Endometrium (tissue), 2 donors: ENCODE data around the gene CTDSP2.
"Not testable (repeated sequence)": the region's sequence is repeated elsewhere in the genome, so short reads cannot be mapped to it uniquely, and the experiment has no call there.

ENCODE experiments used
- FAIRE-seq: peaks from 2 replicates; lab custom pipeline; 2012; peaks lifted over from hg19 to GRCh38; lab: Jason Lieb, UNC
- donor health status: control.
- donor health status: control.

Gene CTDSP2, protein sequence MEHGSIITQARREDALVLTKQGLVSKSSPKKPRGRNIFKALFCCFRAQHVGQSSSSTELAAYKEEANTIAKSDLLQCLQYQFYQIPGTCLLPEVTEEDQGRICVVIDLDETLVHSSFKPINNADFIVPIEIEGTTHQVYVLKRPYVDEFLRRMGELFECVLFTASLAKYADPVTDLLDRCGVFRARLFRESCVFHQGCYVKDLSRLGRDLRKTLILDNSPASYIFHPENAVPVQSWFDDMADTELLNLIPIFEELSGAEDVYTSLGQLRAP

DNA sequence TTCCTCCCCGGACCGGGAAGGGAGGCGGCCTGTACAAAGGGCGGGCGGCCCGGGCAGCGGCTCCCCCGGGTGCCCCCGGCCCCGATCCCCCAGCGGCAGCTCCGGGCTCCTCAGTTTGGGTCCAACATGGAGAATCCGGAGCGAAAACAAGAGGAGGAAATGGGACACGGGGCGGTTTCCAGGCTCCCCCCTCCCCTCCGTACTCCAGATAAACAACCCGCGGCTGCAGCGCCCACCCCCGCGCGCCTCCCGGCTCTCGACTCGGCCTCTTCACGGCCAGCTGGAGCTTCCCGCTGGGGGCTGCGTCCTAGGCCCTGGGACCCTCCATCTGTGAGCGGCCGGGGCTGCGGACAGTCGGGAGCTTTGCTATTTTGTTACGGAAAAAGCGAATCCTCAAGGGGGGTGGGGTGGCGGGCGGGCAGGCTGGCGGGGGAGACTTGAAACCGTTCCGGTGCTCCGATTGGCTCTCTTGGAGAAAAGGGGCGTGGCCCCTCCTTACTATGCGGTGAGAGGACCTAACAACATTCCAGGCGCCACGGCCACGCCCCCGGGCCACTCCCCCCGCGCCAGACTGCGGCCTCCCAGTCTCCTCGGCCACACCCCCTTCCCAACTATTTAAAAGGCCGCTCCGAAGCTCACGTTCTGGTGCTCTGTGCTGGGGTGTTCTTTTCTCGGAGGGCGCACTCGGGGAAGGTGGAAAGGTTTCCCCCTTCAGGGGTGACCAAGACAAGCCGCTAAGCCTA lies at the start of gene CTDSP2:
Gene CTDSP2, minus strand, starts transcription at position 153 of the 743 bp plus-strand sequence. CDS start 294 bp downstream, outside the sequence.
- FAIRE-seq = peak; percentile 45

DNA sequence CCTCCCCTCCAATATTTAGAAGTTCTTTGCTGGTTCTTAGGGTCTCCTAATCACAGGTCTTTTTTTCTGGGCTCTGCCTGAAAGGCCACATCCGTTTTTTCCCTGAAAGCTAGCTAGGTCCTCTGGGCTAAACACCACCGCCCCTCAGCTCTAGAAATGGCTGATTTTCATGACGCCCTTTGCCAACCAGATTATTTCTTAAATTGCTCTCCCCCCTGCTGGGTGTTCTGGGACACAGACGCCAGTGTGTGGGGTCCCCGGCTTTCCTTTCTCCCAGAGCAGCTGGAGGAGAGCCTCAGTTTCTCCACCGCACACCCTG lies 49.5 kb upstream of the CTDSP2 start:
- no peak for FAIRE-seq

DNA sequence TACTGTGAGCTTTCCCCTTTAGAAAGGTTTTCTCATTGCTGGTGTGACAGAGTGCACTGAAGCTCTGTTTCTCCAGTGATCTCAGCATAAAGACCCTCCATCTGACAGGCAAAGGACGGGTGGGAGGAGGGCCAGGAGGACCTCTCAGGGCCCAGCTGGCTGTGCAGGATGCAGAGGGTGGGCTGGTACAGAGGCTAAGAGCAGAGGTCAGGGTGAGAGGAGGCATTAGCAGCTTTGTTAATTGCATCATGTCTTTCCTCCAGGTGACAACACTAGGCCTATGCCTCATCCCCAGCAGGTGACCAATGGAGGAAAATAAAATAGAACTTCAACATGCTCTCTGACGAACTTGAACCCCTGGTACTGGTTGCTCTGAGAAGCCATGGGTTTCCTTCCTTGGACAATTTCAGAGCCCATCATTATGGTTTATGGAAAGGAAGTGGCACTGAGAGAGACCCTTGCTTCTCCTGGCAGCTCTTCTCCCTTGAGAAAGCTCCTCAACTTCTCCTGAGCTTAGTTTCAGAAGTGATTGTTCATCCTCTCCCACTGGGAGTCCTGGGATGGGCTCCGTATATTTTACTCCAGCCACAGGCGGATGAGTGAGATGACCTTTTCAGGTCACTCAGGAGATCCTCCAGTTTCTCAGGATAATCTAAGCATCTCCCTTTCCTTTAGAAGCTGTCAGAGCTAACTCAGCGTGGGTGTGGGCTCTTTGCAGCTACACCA lies 49.0 kb upstream of the CTDSP2 start:
- FAIRE-seq = no peak

DNA sequence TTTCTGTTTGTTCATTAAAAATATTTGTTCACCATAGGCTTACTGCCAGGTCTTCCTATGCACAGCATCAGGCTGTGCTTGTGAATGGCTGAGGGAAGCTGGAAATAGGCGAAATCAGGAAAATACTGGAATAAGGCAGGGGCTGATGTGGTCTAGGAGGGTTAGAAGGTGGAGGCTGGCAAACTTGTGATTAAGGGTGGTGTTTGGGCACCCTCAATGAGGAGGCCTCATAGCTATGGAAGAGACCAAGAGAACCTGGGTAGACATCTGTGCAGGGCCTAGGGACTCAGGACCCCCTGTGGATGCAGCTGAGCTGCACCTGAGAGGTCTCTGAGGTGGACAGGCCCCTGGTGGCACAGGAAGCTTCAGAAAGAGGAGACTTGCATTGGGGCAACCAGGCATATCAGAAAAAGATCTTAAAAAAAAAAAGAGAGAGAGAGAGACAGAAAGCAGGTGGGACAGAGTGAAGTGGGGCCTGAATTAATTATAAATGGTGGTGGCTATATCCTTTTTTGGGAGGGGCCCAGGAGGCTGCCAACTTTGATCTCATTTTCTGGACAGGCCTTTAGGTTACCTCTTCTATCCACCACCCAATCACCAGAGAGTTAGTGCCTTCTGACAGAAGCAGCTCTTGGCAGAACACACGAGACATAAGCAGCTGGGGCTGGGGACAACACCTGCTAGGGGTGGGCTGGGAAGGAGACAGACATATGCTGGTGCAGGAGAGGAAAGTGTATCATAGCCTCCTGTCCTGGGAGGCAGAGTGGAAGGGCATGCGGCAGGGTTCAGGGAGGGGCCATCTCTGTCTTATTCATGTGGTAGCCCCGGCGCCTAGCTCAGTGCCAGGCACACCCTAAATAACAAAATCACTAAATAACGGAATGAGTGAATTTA lies 48.1 kb upstream of the CTDSP2 start:
- no peak for FAIRE-seq

DNA sequence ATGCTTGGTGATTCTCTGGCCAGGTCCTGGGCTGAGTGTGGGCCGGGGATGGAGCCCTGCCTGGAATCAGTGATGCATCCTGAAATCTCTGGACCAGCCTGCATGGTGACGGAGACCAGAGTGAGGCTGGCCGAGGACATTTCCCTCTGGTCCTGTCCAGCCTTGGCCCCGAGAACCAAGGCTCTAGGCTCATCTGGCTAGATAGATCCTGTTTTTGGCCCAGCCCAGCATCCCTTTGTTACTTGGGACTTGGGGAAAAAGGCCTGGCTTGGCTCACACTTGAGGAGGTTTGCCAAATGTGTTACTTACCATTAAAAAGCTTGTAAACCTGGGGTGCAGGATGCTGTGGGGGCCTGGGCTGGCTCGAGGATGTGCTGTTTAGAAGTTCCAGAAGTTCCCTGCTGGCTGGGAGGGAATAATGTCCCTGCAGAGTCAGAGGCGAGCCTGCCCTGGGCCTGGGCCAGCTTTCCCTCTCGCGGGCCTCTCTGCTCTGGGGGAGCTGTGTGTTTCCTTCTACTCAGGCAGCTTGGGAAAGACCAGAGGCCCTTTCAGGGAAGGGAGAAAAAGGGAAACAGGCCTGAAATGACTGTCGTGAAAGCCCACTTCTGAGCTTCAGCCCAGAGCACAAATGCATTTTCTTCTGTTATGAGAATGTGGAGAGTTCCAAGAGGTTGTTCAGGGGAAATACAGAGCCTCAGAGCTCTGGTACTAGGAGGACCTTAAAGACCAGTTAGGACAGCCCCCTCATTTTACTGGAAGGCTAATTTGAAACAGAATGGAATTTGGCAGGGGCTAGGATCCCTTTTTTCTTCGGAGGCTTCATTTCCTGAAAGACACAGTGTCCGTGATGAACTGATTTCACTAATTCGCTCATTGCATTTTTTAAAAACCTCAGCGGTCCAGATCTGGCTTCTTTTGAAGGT lies 47.2 kb upstream of the CTDSP2 start:
- FAIRE-seq = peak; percentile 78

DNA sequence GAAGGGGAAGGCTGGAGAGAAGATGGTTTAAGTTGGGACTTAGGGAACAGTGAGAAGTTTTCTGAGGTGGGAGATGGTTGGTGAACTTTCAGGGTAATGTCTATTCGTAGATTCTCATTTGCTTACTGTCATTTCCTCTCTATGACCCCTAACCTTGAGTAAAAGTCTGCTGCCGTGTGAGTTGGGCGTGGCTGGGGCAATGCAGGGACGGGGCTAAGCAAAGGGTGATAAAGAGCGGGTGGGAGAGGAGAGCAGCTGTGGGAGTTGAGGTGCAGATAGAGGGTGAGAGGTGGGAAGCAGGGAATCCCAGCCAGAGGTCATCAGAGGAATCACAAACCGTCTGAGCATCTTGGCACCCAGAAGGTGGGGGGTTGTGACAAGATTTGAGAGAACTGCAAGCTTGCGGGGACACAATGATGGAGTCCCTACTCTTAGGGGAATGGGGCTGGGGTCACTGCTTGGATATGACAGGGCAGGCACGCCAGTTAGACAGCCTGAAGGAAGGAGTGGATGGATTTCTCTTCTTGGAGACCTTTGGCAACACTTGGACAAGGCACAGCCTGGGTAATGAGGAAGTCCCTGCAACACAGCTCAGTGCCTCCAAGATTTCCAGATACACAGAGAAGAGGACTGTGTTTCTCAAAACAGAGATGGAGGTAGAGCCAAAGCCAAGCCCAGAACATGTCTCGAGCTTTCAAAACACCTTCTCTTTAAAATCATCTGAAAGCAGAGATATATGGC lies 45.9 kb upstream of the CTDSP2 start:
- FAIRE-seq = no peak

DNA sequence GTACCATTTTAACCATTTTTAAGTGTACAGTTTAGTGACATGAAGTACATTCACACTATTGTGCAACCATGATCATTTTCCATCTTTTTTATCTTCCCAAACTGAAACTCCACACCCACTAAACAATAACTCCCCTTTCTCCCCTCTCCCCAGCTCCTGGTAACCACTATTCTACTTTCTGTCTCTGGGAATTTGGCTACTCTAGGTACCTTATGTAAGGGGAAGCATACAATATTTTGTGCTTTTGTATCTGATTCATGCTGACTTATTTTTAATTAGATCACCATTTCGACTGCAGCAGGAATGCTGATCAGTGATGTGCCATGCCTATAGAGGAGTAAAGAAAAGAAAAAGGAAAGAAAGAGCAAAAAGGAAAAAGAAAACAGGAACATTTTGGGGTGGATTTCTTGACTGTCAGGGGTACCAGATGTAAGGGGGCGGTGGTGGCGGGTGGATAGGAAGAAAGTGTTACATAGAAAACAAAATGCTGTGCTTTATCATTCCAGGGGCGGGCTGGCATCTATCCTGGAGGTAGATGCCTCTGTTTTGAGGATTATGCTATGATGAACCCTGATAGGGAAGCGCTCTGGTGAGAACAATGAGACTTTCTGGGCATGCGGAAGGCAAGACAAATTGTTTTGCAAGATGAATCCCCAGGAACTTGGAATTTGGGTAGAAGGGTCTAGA lies 45.2 kb upstream of the CTDSP2 start:
- FAIRE-seq = no peak

DNA sequence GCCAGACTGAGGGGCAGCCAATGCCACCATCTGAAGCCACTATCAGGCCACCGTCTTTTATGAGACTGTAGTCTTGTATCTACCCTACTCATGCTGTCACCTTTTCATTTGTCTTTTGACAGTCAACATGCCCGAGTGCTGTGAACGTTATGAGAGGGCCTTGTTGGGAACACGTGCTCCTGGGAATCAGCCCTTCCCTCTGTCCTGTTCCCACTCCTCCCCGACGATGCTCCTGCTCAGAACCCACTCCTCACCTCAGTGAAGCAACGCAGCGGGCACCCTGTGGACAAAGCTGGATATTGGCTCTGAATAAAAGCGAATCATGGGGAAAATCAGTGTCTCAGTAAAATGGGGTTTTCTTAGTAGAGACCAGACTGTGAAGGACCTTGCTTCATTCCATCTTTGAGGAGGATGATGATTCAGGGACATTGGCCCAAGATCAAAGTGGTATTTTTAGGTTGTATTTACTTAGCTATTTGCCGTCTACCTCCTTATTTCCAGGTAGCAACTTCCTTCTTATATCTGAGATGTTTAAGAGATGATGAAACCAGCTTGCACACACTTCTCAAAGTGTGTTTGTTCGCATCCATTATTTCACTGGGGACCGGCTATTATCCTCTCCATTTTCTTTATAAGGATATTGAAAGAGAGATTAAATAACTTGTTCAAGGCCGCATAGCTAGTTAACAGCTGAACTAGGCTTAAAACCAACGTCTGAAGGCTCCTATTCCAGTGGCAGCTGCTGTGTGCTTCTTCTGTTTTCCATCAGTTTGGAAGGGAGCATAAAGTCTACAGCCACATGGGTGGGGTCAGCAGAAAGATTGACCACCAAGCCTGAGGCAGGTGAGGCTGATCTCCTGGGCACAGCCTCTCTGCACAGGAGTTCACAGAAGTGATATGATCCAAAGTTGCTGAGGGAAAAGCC lies 43.9 kb upstream of the CTDSP2 start:
- FAIRE-seq = no peak

DNA sequence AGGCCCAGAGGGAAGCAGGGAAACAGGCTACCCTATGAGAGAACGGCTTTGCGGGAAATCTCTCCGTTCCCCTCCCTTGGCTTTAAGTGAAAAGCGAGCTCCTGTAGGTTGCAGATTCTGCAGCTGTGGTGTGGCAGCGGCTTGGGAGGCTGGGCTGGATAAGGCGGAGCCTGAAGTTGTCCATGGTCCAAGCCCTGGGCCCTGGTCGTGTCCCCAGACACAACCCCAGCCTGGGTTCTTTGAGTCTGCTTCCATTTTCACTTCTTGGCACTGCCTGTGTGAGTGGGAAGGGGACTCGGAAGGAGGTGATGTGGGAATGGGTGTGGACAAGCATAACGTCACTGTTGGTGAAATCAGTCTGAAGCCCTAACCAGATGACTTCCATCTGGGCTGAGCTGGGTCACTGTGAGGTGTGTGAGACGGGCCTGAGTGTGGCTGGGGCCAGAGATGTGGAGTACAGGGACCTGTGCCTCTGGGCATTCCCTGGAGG lies 43.0 kb upstream of the CTDSP2 start:
- FAIRE-seq = no peak

DNA sequence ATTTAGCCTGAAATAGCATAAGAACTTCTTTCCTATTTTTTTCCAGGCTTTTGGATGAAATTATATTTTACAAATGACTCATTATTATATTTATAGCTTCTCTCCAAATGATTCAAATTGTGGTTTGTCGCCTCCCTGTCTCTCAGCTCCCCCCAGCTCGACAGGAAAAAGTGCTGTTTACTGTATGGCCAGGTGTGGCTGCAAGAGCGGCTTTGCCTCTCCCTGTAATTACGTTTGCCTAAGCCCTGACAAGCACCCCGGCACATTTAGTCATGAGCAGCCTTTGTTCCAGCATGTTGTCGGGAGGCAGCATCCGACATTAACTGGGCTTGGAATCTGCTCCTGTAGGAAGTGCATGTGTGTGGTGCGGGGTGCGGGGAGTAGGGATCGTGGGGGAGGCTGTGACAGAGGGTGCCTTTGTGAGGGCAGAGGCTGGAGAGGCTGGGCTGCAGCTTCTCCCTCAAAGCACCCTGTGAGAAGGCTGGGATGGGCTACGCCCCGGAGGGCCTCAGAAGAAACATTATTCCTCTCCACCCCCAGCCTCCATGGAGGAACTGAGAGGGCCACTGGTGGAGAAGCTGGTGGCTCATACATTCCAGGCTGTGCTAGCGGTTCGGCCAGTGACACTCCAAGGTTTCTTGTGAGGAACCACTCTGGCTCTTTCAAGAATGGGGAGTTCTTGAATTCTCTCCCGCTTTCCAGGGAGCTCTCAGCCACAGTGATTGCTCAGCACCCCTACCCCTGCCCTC lies 42.1 kb upstream of the CTDSP2 start:
- FAIRE-seq = no peak

DNA sequence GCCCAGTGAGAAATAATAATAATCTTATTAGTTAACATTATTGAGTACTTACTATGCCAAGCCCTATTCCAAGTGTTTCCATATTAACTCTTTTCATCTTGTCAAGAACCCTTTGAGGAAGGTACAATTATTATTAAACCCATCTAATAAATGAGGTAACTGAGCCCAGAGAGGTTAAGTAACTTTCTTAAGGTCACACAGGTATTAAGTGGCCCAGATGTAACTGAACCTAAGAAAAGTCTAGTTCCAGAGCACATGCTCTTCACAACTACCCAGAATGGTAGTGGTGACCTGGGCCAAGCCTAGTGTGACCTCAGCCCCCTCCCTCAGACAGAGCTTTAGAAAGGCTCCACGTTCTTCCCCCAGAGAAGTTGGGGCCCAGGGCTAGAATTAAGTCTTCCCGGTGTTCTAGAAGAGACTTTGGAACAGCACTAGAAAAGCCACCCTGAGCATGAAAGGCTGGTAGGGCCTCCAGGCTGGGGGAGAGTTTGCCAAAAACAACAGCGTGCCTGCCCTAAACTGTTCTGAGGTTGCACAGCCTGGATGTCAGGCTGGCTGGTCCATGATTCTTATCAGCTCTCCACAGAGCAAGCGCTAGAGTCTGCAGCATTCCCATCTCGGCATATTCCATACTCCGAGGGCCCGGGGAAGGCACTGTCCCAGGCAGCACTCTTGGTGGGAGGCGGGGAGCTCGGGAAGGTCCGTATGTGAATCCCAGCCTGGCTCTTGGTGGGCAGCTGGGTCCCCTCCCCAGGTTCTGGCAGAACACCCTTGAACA lies 41.3 kb upstream of the CTDSP2 start:
- FAIRE-seq = no peak

DNA sequence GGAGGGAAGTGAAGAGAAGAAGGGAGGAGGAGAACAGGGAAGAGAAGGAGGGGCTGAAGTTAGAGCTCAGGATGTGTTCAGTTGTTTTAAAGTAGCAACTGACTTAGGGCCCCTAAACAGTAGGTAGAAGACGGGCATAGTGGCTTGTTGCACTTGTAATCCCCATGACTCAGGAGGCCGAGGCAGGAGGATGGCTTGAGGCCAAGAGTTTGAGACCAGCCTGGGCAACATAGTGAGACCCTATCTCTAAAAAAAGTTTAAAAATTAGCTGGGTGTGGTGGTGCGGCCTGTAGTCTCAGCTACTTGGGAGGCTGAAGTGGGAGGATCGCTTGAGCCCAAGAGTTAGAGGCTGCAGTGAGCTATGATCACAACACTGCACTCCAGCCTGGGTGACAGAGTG lies 40.4 kb upstream of the CTDSP2 start:
- FAIRE-seq = not testable (repeated sequence)

DNA sequence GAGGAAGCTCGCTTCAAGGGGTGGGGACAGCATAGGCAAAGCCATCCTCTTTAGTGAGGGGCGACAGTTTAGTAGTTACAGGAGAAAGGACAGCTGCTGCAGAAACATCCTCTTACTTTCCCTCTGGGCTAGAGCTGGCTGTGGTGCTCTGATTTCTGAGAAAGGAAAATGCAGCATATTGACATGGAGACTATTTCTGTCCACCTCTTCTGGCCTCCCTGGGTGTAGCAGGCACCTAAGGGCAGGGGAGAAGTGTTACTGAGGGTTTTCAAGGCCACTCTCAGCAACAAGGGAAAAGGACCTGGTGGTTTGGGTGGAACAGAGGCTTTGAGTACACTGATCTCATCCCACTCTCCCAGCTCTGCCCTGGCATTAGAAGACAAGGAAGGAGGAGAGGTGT lies 40.0 kb upstream of the CTDSP2 start:
- no peak for FAIRE-seq

DNA sequence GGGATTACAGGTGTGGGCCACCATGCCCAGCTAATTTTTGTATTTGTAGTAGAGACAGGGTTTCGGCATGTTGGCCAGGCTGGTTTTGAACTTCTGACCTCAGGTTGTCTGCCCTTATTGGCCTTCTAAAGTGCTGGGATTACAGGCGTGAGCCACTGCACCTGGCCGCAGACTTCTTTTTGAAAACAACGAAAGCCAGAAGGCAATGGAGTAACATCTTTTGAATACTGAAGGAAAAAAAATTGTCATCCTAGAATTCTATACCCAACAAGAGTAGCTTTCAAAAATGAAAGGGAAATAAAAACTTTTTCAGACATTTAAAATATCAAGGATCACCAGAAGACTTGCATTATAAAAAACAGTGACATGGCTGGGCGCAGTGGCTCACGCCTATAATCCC lies 38.7 kb upstream of the CTDSP2 start:
- FAIRE-seq = no peak

DNA sequence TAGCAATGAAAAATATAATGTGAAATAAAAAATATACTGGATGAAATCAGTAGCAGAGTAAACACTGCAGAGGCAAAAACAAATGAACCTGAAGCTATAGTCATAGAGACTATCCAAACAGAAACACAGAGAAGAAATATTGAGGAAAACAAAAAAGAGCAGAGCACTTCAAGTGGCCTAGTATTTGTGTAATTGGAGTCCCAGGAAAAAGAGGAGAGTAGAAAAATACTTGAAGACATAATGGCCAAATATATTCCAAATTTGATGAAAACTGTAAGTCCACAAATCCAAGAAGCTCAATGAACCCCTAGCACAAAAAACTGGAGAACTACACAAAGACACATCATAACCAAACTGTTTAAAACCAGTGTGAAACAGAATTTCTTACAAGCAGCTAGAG lies 37.2 kb upstream of the CTDSP2 start:
- FAIRE-seq = no peak

DNA sequence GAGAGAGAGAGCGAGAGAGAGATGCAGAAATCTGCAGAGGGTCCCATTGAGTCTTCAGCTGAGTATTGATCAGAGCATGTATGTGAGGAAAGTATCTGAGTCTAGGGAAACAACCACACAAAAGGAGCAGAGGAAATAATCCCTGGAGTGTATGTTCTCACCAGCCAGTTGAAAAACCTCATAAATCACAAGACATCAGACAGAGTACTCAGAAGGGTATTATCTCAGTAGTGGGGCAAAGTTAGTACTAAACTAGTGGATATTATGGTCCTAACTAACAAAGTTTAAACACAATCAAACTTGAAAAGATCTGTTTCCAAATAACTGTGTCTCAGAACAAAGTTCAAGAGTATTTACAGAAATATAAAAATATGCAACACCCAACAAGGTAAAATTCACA lies 36.5 kb upstream of the CTDSP2 start:
- FAIRE-seq = no peak

DNA sequence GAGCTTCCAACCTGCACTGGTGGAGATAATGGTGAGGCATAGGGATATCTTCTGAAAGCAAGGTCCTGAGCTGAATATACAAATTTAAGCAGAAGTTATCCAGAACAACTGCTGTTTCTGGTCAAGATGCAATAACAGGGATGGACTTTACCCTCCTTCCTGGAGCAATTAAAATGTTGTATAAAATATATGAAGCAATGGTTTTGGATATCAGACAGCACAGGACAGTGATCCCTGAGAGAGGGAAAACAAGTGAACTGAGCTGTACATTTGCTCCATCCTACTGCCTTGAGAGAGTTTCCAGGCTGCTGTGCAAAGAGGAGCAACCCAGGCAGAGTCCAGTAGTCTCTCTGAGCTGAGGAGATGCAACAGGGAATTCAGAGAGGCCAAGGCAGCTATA lies 36.0 kb upstream of the CTDSP2 start:
- no peak for FAIRE-seq
